Hepatocyte (in vitro differentiated cells): ENCODE results near the gene S1PR3. TPM values are rescaled to one million over a fixed set of nuclear protein-coding genes. Genes with fewer than 3 reads are reported as not detected.

Source experiments
- DNase-seq: peaks from one replicate; pipeline ENCODE4 v3.0.0-alpha.2; 2016; ENCODE audit warnings: low spot score
- H2AFZ ChIP-seq: fragments of 200-600 bp; sonication (generic); 2 replicates; pipeline ENCODE4 v1.6.0; 2016; ENCODE audit warnings: antibody characterized with exemption, mild to moderate bottlenecking
- H3K27ac ChIP-seq: fragments of 200-600 bp; sonication (generic); 2 replicates; pipeline ENCODE4 v1.5.1; 2016; ENCODE audit warnings: mild to moderate bottlenecking
- H3K27me3 ChIP-seq: fragments of 200-600 bp; sonication (generic); 2 replicates; pipeline ENCODE4 v1.6.1; 2016
- H3K36me3 ChIP-seq: fragments of 200-600 bp; sonication (generic); replicated peaks from 2 replicates; pipeline ENCODE4 v1.5.1; 2016; ENCODE audit warnings: low read depth; ENCODE audit not compliant: insufficient read depth
- H3K4me1 ChIP-seq: fragments of 200-600 bp; sonication (generic); 2 replicates; pipeline ENCODE4 v1.5.1; 2016; ENCODE audit warnings: mild to moderate bottlenecking, moderate library complexity; ENCODE audit not compliant: insufficient read depth
- H3K4me2 ChIP-seq: fragments of 200-600 bp; sonication (generic); 2 replicates; pipeline ENCODE4 v1.6.0; 2016
- H3K4me3 ChIP-seq: fragments of 200-600 bp; sonication (generic); 2 replicates; pipeline ENCODE4 v1.5.1; 2016; ENCODE audit warnings: mild to moderate bottlenecking
- H3K79me2 ChIP-seq: fragments of 200-600 bp; sonication (generic); 2 replicates; pipeline ENCODE4 v1.6.0; 2017; ENCODE audit warnings: mild to moderate bottlenecking
- H3K9me2 ChIP-seq: fragments of 200-600 bp; sonication (generic); replicated peaks from 2 replicates; pipeline ENCODE4 v1.6.0; 2017; ENCODE audit warnings: mild to moderate bottlenecking; ENCODE audit not compliant: insufficient read depth
- H3K9me3 ChIP-seq: fragments of 200-600 bp; sonication (generic); 2 replicates; pipeline ENCODE4 v1.5.1; 2016; ENCODE audit warnings: low read depth, mild to moderate bottlenecking
- H4K20me1 ChIP-seq: fragments of 200-600 bp; sonication (generic); 2 replicates; pipeline ENCODE4 v1.6.0; 2016; ENCODE audit warnings: mild to moderate bottlenecking; ENCODE audit not compliant: insufficient read depth, poor library complexity, severe bottlenecking
- EZH2 ChIP-seq: fragments of 200-600 bp; sonication (generic); IDR thresholded peaks from 2 replicates; pipeline ENCODE4 v1.6.1; 2016; ENCODE audit warnings: antibody characterized with exemption, mild to moderate bottlenecking, borderline replicate concordance
- EZH2phosphoT487 ChIP-seq: fragments of 200-600 bp; sonication (generic); IDR thresholded peaks from one replicate; pipeline ENCODE4 v1.6.1; 2018; ENCODE audit warnings: antibody characterized with exemption, mild to moderate bottlenecking, low read depth, moderate library complexity; ENCODE audit not compliant: unreplicated experiment, severe bottlenecking
- WGBS: methylation state at CpG from one replicate; pipeline ENCODE4 v1.1.6; 2016; ENCODE audit warnings: low lambda C conversion rate; ENCODE audit errors: missing lambda C conversion rate; 5-methylcytosine and 5-hydroxymethylcytosine counted together
- polyA plus RNA-seq: library from polyadenylated mRNA; unstranded; fragments of >200 nt; fragmentation: Nextera tagmentation; extraction: Ambion mirVana; gene quantifications from 2 replicates; pipeline ENCODE4 v1.2.1, GENCODE V29; 2016
- total RNA-seq: library from RNA; depleted of rRNA; stranded (reverse); fragments of >200 nt; gene quantifications from 2 replicates; pipeline ENCODE4 v1.2.3, GENCODE V29; 2014
- TF ChIP-seq, protein P1 (sequence below): fragments of 200-600 bp; sonication (generic); IDR thresholded peaks from 2 replicates; pipeline ENCODE4 v1.5.1; 2016; ENCODE audit warnings: antibody characterized with exemption, mild to moderate bottlenecking; ENCODE audit not compliant: poor library complexity

The S1PR3 gene
- total and polyA plus RNA-seq, 2 experiments from 2014 or later: 21.4 to 46.1 TPM

DNA sequence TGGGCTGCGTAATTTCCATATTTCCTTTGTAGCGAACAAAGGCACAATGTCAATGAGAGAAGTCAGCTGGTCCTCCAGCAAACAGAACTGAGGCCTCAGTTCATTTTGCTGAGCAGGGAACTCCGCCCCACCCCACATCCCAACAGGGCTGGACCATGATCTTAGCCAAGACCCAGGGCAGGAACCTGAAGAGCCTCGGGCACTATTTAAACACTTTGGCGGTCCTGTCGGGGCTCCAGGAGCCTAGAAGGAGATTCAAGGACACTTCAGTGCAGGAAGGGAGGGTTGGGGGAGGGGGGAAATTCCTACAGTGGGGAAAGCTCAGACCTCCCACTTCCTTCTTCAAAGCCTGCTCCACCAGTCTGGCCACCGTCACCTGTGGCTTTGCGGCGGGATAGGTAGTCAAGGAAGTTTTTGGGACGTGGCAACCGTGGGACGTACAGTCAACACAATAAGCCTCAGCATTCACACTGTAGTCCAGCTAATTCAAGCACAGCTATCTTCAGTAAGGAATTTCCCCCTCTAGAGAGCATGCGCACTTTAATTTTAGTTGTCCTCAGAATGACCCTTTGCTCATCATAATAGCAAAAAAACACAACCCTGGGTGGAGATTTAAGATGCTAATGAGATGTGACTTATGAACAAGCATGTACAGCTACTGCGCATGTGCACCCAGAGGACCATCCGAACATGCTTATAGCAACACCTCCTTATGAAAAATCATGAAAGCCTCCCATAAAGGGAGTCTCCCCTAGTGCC, 30.9 kb downstream of the S1PR3 start:
- TF ChIP-seq, protein P1, sequence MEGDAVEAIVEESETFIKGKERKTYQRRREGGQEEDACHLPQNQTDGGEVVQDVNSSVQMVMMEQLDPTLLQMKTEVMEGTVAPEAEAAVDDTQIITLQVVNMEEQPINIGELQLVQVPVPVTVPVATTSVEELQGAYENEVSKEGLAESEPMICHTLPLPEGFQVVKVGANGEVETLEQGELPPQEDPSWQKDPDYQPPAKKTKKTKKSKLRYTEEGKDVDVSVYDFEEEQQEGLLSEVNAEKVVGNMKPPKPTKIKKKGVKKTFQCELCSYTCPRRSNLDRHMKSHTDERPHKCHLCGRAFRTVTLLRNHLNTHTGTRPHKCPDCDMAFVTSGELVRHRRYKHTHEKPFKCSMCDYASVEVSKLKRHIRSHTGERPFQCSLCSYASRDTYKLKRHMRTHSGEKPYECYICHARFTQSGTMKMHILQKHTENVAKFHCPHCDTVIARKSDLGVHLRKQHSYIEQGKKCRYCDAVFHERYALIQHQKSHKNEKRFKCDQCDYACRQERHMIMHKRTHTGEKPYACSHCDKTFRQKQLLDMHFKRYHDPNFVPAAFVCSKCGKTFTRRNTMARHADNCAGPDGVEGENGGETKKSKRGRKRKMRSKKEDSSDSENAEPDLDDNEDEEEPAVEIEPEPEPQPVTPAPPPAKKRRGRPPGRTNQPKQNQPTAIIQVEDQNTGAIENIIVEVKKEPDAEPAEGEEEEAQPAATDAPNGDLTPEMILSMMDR: no peak
- TF ChIP-seq EZH2: no peak
- no peak for TF ChIP-seq EZH2phosphoT487
- peak; percentile 47 for DNase-seq
- no peaks in the 10 kb centered on the region for H3K36me3 ChIP-seq
- H3K9me2 ChIP-seq: no peaks in the 10 kb centered on the region
- H3K27me3 ChIP-seq: no peaks in the 10 kb centered on the region
- no peaks in the 10 kb centered on the region for H3K79me2 ChIP-seq
- no peak overlapping the region for H2AFZ ChIP-seq
- H4K20me1 ChIP-seq: no peaks in the 10 kb centered on the region
- peaks cover 25% of the 10 kb centered on the region for H3K4me1 ChIP-seq
- H3K9me3 ChIP-seq: no peaks in the 10 kb centered on the region
- WGBS: 71% methylated on average over 15 of the region's 15 CpGs
- peak overlapping the region; percentile 79 for H3K27ac ChIP-seq
- H3K4me3 ChIP-seq: no peak overlapping the region
- peak overlapping the region; percentile 38 for H3K4me2 ChIP-seq

GRCh38 chr9:89022902-89023301, 31.6 kb downstream of the S1PR3 start:
- Histone ChIP-seq H3K9me2 (no peaks in the 10 kb centered on the region), H3K79me2 (no peaks in the 10 kb centered on the region), H3K4me3 (no peak overlapping the region), H3K27me3 (no peaks in the 10 kb centered on the region), H4K20me1 (no peaks in the 10 kb centered on the region), H3K9me3 (no peaks in the 10 kb centered on the region), H3K4me2 (peak overlapping the region; percentile 30), H3K36me3 (no peaks in the 10 kb centered on the region), H3K27ac (peak overlapping the region; percentile 79), H3K4me1 (peaks cover 25% of the 10 kb centered on the region), H2AFZ (no peak overlapping the region)
- 58% methylated on average over 2 of the region's 2 CpGs for WGBS
- peak; percentile 66 for DNase-seq
- no peak for TF ChIP-seq EZH2

- Histone ChIP-seq H3K4me3 (no peak overlapping the region), H4K20me1 (no peaks in the 10 kb centered on the region), H3K4me2 (no peak overlapping the region), H3K9me3 (no peaks in the 10 kb centered on the region), H3K4me1 (peaks cover 25% of the 10 kb centered on the region), H3K79me2 (no peaks in the 10 kb centered on the region), H3K36me3 (no peaks in the 10 kb centered on the region), H3K9me2 (no peaks in the 10 kb centered on the region), H3K27ac (peak overlapping the region; percentile 79), H3K27me3 (no peaks in the 10 kb centered on the region), H2AFZ (no peak overlapping the region)
- DNase-seq: no peak
- 70% methylated on average over 3 of the region's 3 CpGs for WGBS
- TF ChIP-seq EZH2 (no peak), EZH2phosphoT487 (no peak)
- TF ChIP-seq, protein P1: no peak
Observed at GRCh38 chr9:89023740-89024139, 32.5 kb downstream of the S1PR3 start.

GRCh38 chr9:89024727-89025126, 33.5 kb downstream of the S1PR3 start:
- 89% methylated on average over 4 of the region's 4 CpGs for WGBS
- Histone ChIP-seq H3K9me2 (no peaks in the 10 kb centered on the region), H2AFZ (no peak overlapping the region), H3K79me2 (no peaks in the 10 kb centered on the region), H3K4me3 (no peak overlapping the region), H3K27me3 (no peaks in the 10 kb centered on the region), H3K36me3 (no peaks in the 10 kb centered on the region), H3K27ac (no peak overlapping the region), H3K4me2 (no peak overlapping the region), H3K4me1 (peaks cover 25% of the 10 kb centered on the region), H4K20me1 (no peaks in the 10 kb centered on the region), H3K9me3 (no peaks in the 10 kb centered on the region)
- no peak for DNase-seq
- TF ChIP-seq, protein P1: no peak
- no peak for TF ChIP-seq EZH2
